Heart left ventricle (tissue), 16 donors: ENCODE results near the gene C5orf15. TPM values are rescaled to one million over a fixed set of nuclear protein-coding genes. Genes with fewer than 3 reads are reported as not detected.
"Not testable (repeated sequence)": the region's sequence is repeated elsewhere in the genome, so short reads cannot be mapped to it uniquely, and the experiment has no call there.

Experiments used
- ATAC-seq, 4 donors: fragments of 200-7000 bp; cut with Tn5 transposase; one replicate each; pipeline ENCODE4 v1.9.1; 2020 to 2022; ENCODE audit warnings: moderate library complexity in 4 of 4, mild to moderate bottlenecking in 3 of 4, moderate number of reproducible peaks in 1 of 4
- DNase-seq, 5 donors: peaks; one replicate each; pipeline ENCODE4 v3.0.0-alpha.2; 2020
- H3K27ac ChIP-seq, 12 donors: fragments of 200-600 bp; sonication (generic) in 4 of 12; one replicate each; pipeline versions ENCODE4 v1.5.0 to v1.8.0; 2016 to 2022; ENCODE audit warnings: mild to moderate bottlenecking in 2 of 12
- H3K27me3 ChIP-seq, 9 donors: fragments of 200-600 bp; sonication (generic) in 2 of 9; one replicate each; pipeline versions ENCODE4 v1.5.1 to v1.8.0; 2016 to 2022; ENCODE audit warnings: mild to moderate bottlenecking in 3 of 9
- H3K36me3 ChIP-seq, 9 donors: fragments of 200-600 bp; sonication (generic) in 2 of 9; one replicate each; pipeline versions ENCODE4 v1.5.0 to v1.8.0; 2018 to 2022; ENCODE audit warnings: mild to moderate bottlenecking in 2 of 9
- H3K4me1 ChIP-seq, 12 donors: fragments of 200-600 bp; sonication (generic) in 4 of 12; one replicate each; pipeline versions ENCODE4 v1.5.0 to v1.8.0; 2016 to 2022; ENCODE audit warnings: mild to moderate bottlenecking in 3 of 12
- H3K4me3 ChIP-seq, 12 donors: fragments of 200-600 bp; sonication (generic) in 4 of 12; one replicate each; pipeline versions ENCODE4 v1.5.0 to v1.8.0; 2017 to 2022; ENCODE audit warnings: mild to moderate bottlenecking in 9 of 12, moderate library complexity in 4 of 12
- H3K9me3 ChIP-seq, 12 donors: fragments of 200-600 bp; sonication (generic) in 4 of 12; one replicate each; pipeline versions ENCODE4 v1.5.0 to v1.8.0; 2016 to 2022; ENCODE audit warnings: mild to moderate bottlenecking in 1 of 12
- POLR2A ChIP-seq, 2 donors: fragments of 450-650 bp; IDR thresholded peaks; one replicate each; pipeline ENCODE4 v1.6.1; 2017; ENCODE audit warnings: antibody characterized with exemption in 2 of 2, mild to moderate bottlenecking in 2 of 2, moderate library complexity in 2 of 2
- WGBS, 4 donors: extraction: QIAGEN DNeasy Blood & Tissue Kit in 2 of 4; methylation state at CpG; one replicate each; pipeline versions ENCODE4 v1.1.5 to v1.1.7; 2013 to 2018; 5-methylcytosine and 5-hydroxymethylcytosine counted together
- intact Hi-C, 10 donors: fragments of 100-400 bp; cut with DNase I; formaldehyde crosslinking; loops; one replicate each; pipeline versions ENCODE4 v1.11.1 to v1.14.2; 2022
- polyA plus RNA-seq, 2 donors: library from polyadenylated mRNA; stranded (reverse); fragments of 200-250 nt; gene quantifications; one replicate each; pipeline ENCODE4 v1.2.3, GENCODE V29; 2013
- total RNA-seq, 9 donors: library from RNA; depleted of rRNA in 2 of 9; stranded (reverse); fragments of >200 nt in 2 of 9; fragmentation: NEBNext Ultra II Directional in 3 of 9; extraction: Animal tissue kit (Norgen Biotek cat#: 25700) in 3 of 9; gene quantifications; one replicate each; pipeline versions ENCODE4 v1.1.0 to v1.2.4, GENCODE V29; 2016 to 2023
- TF ChIP-seq, protein P1 (sequence below), 12 donors: fragments of 200-600 bp; sonication (generic) in 4 of 12; IDR thresholded peaks; one replicate each; pipeline versions ENCODE4 v1.5.0 to v1.8.0; 2018 to 2022; ENCODE audit warnings: antibody characterized with exemption in 12 of 12, mild to moderate bottlenecking in 5 of 12
- donor health status: ischemic (EF 13 %, LVEDD 7.1; RV severe dilation, severe dysfunction).
- donor health status: healthy with polysubstance abuse.
- donor health status: DM: no; HTN: yes; CAD: no.
- donor health status: DM: no; HTN: no; CAD: no.
- donor health status: ischemic (EF 25% LVEDD 6.9; RV normal size, moderate dysfunction).
- donor health status: ischemic (EF 25% LVEDD 5.7; RV mildly dilated, moderate dysfunction).
- donor health status: healthy.
- donor health status: DM: yes; HTN: yes; CAD: no.
- donor health status: ischemic (EF 35%, LVEDD 5.7; RV mildly dilated, moderate dysfunction).
- donor health status: nonischemic (EF 11% LVEDD 7.7; RV severe dilation, severe dysfunction).
- donor health status: DM: yes; HTN: yes; CAD: no.
- donor health status: PGD.
- donor health status: ischemic (EF 29% LVEDD 5.4; RV normal size, mild dysfunction).
- donor health status: nonischemic (EF 23%, LVEDD 6.1; RV moderate dilation, normal function).

C5orf15 gene
- total and polyA plus RNA-seq, 11 donors = 15.8 to 68.6 (median 35.8) TPM

DNA sequence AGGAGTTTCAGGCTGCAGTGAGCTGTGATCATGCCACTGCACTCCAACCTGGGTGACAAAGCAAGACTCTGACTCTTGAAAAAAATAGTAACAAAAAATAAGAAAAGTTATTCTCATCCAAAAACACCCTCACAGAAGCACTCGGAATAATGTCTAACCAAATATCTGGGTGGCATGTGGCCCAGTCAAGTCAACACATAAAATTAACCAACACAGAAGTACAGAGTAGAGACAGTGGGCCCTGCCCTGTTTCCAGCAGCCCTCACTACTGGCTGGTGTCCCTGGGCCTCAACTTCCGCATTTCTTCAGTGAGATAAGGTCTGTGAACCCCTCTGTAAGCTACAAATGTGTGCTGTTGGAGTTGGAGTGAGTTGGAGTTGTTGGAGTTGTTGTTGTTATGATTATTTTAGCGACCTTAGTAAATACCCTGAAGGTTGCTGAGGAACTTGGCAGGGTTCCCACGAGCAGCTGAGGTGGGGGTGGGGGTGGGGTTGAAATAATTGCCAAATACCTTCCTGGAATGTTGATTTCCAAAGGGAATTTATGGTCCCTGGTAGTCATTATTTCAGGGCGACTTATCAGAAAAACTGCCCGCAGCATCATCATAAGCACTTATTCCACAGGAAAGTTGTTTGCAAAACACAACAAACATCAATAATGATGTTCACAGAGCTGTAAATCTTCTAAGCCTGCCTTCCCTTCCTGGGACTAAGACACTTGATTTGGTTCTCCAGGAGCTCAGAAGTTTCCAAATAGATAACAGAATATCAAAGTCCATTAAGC, 30.2 kb downstream of the C5orf15 start:
- H3K36me3 ChIP-seq = no peaks in the 10 kb centered on the region
- no peaks in the 10 kb centered on the region for H3K9me3 ChIP-seq
- no peak overlapping the region for H3K4me3 ChIP-seq
- intact Hi-C loops = loop anchor here in 2 of 10 donors (10.0 kb wide), 2 partner anchors 183 to 513 kb away; no protein-coding TSS in a partner anchor
- DNase-seq = no peak
- H3K27me3 ChIP-seq = no peaks in the 10 kb centered on the region
- TF ChIP-seq, protein P1, sequence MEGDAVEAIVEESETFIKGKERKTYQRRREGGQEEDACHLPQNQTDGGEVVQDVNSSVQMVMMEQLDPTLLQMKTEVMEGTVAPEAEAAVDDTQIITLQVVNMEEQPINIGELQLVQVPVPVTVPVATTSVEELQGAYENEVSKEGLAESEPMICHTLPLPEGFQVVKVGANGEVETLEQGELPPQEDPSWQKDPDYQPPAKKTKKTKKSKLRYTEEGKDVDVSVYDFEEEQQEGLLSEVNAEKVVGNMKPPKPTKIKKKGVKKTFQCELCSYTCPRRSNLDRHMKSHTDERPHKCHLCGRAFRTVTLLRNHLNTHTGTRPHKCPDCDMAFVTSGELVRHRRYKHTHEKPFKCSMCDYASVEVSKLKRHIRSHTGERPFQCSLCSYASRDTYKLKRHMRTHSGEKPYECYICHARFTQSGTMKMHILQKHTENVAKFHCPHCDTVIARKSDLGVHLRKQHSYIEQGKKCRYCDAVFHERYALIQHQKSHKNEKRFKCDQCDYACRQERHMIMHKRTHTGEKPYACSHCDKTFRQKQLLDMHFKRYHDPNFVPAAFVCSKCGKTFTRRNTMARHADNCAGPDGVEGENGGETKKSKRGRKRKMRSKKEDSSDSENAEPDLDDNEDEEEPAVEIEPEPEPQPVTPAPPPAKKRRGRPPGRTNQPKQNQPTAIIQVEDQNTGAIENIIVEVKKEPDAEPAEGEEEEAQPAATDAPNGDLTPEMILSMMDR (IDR thresholded peaks at IDR 0.05) = no peak
- no peak for TF ChIP-seq POLR2A (IDR thresholded peaks at IDR 0.05)
- H3K4me1 ChIP-seq = peaks cover 0 to 14% (median 0%) of the 10 kb centered on the region in 12 donors
- WGBS, 4 donors = 57 to 64% (median 58%) methylated on average over 6 of the region's 6 CpGs
- no peak for ATAC-seq
- H3K27ac ChIP-seq = no peak overlapping the region

DNA sequence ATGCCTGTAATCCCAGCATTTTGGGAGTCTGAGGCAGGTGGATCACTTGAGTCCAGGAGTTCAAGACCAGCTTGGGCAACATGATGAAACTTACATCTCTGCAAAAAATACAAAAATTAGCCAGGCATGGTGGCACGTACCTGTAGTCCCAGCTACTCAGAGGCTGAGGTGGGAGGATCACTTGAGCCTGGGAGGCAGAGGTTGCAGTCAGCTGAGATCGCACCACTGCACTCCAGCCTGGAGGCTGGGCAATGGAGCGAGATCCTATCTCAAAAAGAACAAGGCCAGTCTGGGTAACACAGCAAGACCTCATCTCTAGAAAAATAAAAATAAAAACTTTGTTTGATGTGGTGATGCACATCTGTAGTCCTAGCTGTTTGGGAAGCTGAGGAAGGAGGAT, 30.8 kb downstream of the C5orf15 start:
- H3K9me3 ChIP-seq, ATAC-seq, H3K36me3 ChIP-seq, H3K4me3 ChIP-seq, H3K27ac ChIP-seq, H3K27me3 ChIP-seq, DNase-seq: not testable (repeated sequence)
- WGBS, 4 donors = 92 to 96% (median 96%) methylated on average over 3 of the region's 3 CpGs
- intact Hi-C loops = loop anchor here in 2 of 10 donors (10.0 kb wide), 2 partner anchors 183 to 513 kb away; no protein-coding TSS in a partner anchor
- H3K4me1 ChIP-seq = peaks cover 0 to 18% (median 0%) of the 10 kb centered on the region in 12 donors

DNA sequence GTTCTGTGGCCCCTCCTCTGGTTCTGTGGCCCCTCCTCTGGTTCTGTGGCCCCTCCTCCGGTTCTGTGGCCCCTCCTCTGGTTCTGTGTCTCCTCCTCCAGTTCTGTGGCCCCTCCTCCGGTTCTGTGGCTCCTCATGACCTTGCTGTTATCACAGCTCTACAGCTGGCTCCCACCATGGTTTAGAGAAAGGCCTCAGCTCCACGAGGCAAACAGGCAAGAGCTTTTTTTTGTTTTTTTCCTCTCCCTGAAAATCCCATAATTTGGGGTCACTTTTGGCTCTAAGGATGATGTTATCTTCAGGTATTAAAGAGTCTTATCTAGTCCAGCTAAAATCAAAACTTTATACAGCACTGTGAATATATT, 31.8 kb downstream of the C5orf15 start:
- Histone ChIP-seq H3K27me3 (no peaks in the 10 kb centered on the region), H3K9me3 (no peaks in the 10 kb centered on the region), H3K4me1 (peaks cover 0 to 17% (median 0%) of the 10 kb centered on the region in 12 donors), H3K27ac (no peak overlapping the region), H3K4me3 (no peak overlapping the region), H3K36me3 (no peaks in the 10 kb centered on the region)
- no peak for DNase-seq
- 63 to 69% (median 65%) methylated on average over 3 of the region's 3 CpGs for whole genome bisulfite sequencing, 4 donors
- intact Hi-C loops = loop anchor here in 2 of 10 donors (10.0 kb wide), 2 partner anchors 182 to 512 kb away; no protein-coding TSS in a partner anchor
- no peak for ATAC-seq
- TF ChIP-seq POLR2A (IDR thresholded peaks at IDR 0.05) = no peak
- TF ChIP-seq, protein P1 (IDR thresholded peaks at IDR 0.05) = no peak

- not testable (repeated sequence) for H3K36me3 ChIP-seq, H3K4me3 ChIP-seq, ATAC-seq, H3K9me3 ChIP-seq, H3K27me3 ChIP-seq, H3K27ac ChIP-seq, DNase-seq
- H3K4me1 ChIP-seq = peaks cover 0 to 19% (median 0%) of the 10 kb centered on the region in 12 donors
- WGBS, 4 donors = 91 to 94% (median 93%) methylated on average over 10 of the region's 10 CpGs
- intact Hi-C loops = loop anchor here in 2 of 10 donors (10.0 kb wide), 2 partner anchors 181 to 511 kb away; no protein-coding TSS in a partner anchor
Observed at GRCh38 chr5:133935991-133936650, 32.3 kb downstream of the C5orf15 start.

- Histone ChIP-seq H3K4me1 (peaks cover 0 to 24% (median 0%) of the 10 kb centered on the region in 12 donors), H3K9me3 (no peaks in the 10 kb centered on the region), H3K36me3 (no peaks in the 10 kb centered on the region), H3K4me3 (no peak overlapping the region), H3K27me3 (no peaks in the 10 kb centered on the region), H3K27ac (no peak overlapping the region)
- no peak for DNase-seq
- 87 to 92% (median 89%) methylated on average over 5 of the region's 5 CpGs for WGBS, 4 donors
- ATAC-seq = no peak
- TF ChIP-seq, protein P1 (IDR thresholded peaks at IDR 0.05) = no peak
- TF ChIP-seq POLR2A (IDR thresholded peaks at IDR 0.05) = no peak
- intact Hi-C loops = loop anchor here in 2 of 10 donors (10.0 kb wide), 2 partner anchors 181 to 511 kb away; no protein-coding TSS in a partner anchor
Observed at GRCh38 chr5:133935667-133935940, 32.8 kb downstream of the C5orf15 start.
